Mesothelial cell of epicardium (in vitro differentiated cells): ENCODE results near the gene HSH2D. TPM values are rescaled to one million over a fixed set of nuclear protein-coding genes. Genes with fewer than 3 reads are reported as not detected.

Experiments used
- DNase-seq, 2 experiments: peaks; one replicate each; pipeline ENCODE4 v3.0.0; 2021; ENCODE audit warnings: low spot score in 2 of 2; ENCODE audit not compliant: unreplicated experiment in 2 of 2
- H3K27ac Mint-ChIP-seq: 2 replicates; pipeline ENCODE4 v1.8.0; 2021; ENCODE audit warnings: mixed read lengths
- H3K27me3 Mint-ChIP-seq: 2 replicates; pipeline ENCODE4 v1.8.0; 2021; ENCODE audit warnings: low read depth, mixed read lengths
- H3K36me3 Mint-ChIP-seq: 2 replicates; pipeline ENCODE4 v1.8.0; 2021; ENCODE audit warnings: mixed read lengths
- H3K4me1 Mint-ChIP-seq: 2 replicates; pipeline ENCODE4 v1.8.0; 2021; ENCODE audit warnings: mixed read lengths
- H3K4me3 Mint-ChIP-seq: 2 replicates; pipeline ENCODE4 v1.8.0; 2021; ENCODE audit warnings: mild to moderate bottlenecking, moderate library complexity, mixed read lengths
- H3K9me3 Mint-ChIP-seq: 2 replicates; pipeline ENCODE4 v1.8.0; 2021; ENCODE audit warnings: mixed read lengths
- total RNA-seq: library from RNA; stranded (reverse); gene quantifications from 3 replicates; pipeline ENCODE4 v1.2.1, GENCODE V29; 2021
- TF ChIP-seq, protein P1 (sequence below): fragments of 200-600 bp; sonication (generic); IDR thresholded peaks from one replicate; pipeline ENCODE4 v1.5.0; 2021; ENCODE audit warnings: antibody characterized with exemption; ENCODE audit not compliant: unreplicated experiment

HSH2D gene, protein sequence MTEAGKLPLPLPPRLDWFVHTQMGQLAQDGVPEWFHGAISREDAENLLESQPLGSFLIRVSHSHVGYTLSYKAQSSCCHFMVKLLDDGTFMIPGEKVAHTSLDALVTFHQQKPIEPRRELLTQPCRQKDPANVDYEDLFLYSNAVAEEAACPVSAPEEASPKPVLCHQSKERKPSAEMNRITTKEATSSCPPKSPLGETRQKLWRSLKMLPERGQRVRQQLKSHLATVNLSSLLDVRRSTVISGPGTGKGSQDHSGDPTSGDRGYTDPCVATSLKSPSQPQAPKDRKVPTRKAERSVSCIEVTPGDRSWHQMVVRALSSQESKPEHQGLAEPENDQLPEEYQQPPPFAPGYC
- total RNA-seq = 0.27 to 0.38 TPM (median 0.32 TPM) in 3 replicates

DNA sequence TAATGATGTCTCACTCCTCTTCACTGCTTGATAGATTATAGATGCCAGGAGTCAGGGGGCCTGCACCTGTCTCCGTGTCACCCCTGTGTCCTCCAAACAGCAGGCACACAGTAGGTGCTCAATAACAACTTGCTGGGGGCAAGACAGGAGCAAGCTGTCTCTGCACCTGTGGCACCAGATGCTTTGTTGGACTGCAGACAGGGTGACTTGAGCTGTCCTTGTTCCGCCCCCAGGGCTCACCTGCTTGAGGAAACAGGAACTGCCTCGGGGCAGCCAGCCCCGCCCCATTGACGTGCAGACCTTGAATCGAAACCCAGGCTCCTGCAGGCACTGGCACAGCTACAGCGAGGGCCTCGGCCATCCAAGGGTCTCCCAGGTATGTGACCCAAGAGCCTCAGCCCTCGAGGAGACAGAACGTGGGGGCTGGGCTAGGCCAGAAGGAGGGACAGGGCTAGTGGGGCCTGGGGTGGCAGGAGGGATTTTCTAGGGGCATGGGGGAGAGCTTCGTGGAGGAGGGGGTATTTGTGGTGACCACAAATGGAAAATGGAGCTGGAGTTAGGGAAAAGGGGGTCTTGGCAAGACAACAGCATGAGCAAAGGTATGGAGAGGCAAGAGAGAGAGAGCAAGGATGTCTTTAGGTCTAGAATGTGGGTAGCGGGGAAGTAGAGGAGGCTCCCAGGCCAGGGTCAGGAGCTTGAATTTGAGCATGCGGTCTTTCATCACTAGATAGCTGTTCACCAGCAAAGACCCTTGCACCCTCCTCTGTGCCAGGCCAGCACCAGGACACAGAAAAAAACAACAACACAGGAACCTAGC, at the start of gene HSH2D:
Gene HSH2D (plus strand): TSS at position 287 of the 817 bp plus-strand sequence. CDS start 5,066 bp downstream, outside the sequence.
- Mint-ChIP-seq H3K36me3 (no peaks in the 10 kb centered on the region), H3K4me1 (no peaks in the 10 kb centered on the region), H3K4me3 (no peak within 1 kb of the TSS), H3K27ac (no peak within 1 kb of the TSS), H3K9me3 (no peaks in the 10 kb centered on the region), H3K27me3 (peaks cover 2% of the 10 kb centered on the region)
- no peak for DNase-seq
- TF ChIP-seq, protein P1, sequence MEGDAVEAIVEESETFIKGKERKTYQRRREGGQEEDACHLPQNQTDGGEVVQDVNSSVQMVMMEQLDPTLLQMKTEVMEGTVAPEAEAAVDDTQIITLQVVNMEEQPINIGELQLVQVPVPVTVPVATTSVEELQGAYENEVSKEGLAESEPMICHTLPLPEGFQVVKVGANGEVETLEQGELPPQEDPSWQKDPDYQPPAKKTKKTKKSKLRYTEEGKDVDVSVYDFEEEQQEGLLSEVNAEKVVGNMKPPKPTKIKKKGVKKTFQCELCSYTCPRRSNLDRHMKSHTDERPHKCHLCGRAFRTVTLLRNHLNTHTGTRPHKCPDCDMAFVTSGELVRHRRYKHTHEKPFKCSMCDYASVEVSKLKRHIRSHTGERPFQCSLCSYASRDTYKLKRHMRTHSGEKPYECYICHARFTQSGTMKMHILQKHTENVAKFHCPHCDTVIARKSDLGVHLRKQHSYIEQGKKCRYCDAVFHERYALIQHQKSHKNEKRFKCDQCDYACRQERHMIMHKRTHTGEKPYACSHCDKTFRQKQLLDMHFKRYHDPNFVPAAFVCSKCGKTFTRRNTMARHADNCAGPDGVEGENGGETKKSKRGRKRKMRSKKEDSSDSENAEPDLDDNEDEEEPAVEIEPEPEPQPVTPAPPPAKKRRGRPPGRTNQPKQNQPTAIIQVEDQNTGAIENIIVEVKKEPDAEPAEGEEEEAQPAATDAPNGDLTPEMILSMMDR = no peak

DNA sequence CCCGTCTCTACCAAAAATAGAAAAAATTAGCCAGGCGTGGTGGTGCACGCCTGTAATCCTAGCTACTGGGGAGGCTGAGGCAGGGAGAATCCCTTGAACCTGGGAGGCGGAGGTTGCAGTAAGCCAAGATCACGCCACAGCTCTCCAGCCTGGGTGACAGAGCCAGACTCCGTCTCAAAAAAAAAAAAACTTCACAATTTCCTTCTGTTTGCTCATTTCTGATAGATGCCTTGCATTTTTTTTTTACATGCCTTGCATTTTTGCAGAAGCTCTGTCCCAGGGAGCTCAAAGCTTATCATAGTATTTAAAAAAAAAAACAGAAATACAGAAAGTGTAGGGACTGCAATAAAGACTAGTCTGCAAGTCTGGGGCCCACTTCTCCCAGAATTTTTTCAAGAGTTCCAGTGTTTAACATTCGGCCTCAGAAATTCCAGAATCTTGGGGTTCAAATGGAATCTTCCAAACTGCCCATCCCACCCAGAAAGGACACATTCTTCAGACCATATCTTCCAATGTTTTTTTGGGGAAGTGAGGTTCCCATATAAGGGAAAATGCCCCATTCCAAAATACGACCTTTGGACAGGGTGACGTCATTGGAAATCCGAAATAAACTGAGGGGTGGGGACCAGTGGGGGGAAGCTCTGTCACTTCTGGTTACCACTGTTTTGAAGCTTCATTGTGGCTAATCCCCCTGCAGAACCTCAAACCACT, 49.0 kb upstream of the HSH2D start:
- no peaks in the 10 kb centered on the region for H3K27me3 Mint-ChIP-seq

DNA sequence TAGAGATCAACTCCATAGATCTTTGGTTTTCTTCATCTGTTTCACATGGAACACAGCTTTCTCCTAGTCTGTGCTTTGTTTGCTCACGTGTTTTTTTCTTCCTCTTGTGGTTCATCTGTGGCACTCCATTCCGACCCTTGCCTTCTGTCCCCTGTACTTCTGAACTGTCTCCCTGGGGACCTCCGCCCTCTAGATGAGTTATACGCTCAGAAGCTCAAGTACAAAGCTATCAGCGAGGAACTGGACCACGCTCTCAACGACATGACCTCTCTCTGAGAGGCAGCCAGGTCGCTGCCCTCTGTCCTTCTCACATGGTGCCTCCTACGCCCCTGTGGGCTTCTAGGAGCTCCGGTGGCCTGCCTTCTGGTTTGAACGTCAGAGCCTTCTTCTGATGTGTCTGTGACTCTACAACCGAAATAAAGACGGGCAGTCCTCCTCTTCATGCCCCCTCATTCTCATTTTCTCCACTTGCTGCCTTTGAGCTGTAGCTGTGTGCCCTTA, 48.4 kb upstream of the HSH2D start:
- no peaks in the 10 kb centered on the region for H3K9me3 Mint-ChIP-seq
- peak overlapping the region; percentile 85 for H3K27ac Mint-ChIP-seq
- H3K4me1 Mint-ChIP-seq = peaks cover 34% of the 10 kb centered on the region
- no peak overlapping the region for H3K4me3 Mint-ChIP-seq
- no peak for DNase-seq
- TF ChIP-seq, protein P1 = no peak
- peaks cover 63% of the 10 kb centered on the region for H3K36me3 Mint-ChIP-seq
- no peaks in the 10 kb centered on the region for H3K27me3 Mint-ChIP-seq

More for the DNA sequence above, 49.0 kb upstream of the HSH2D start:
- H3K9me3 Mint-ChIP-seq = no peaks in the 10 kb centered on the region
- H3K4me3 Mint-ChIP-seq = no peak overlapping the region
- H3K36me3 Mint-ChIP-seq = peaks cover 60% of the 10 kb centered on the region
- peaks cover 37% of the 10 kb centered on the region for H3K4me1 Mint-ChIP-seq
- H3K27ac Mint-ChIP-seq = peak overlapping the region; percentile 85
- TF ChIP-seq, protein P1 = no peak
- no peak for DNase-seq

DNA sequence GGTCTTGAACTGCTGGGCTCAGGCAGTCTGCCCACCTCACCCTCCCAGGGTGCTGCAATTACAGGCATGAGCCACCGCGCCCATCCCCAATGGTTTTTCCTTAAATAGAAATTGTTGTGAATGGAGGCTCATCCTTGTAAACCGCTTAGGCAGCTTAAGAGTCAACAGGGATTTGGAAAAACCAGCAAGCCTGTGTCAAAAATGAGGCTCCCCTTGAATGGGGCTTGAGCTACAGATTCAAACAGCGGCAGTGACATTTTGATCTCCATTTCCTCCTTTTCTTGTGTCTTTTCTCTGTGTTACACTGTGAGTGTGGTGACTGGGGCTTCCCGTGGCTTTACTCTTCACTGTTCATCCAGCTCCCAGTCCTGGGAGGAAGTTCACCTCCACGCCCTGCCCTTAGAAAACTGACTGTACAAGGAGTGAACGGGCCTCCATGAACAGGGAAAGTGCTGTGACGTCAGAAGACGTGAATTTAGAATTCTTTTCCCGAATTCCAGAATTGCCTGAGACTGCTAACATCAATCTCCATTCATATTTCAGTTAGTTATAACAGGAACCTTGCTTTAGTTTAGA, 47.1 kb upstream of the HSH2D start:
- Mint-ChIP-seq H3K4me3 (no peak overlapping the region), H3K9me3 (no peaks in the 10 kb centered on the region), H3K36me3 (peaks cover 61% of the 10 kb centered on the region), H3K4me1 (peaks cover 35% of the 10 kb centered on the region), H3K27me3 (no peaks in the 10 kb centered on the region), H3K27ac (peak overlapping the region; percentile 95)
- no peak for DNase-seq
- TF ChIP-seq, protein P1 = no peak

DNA sequence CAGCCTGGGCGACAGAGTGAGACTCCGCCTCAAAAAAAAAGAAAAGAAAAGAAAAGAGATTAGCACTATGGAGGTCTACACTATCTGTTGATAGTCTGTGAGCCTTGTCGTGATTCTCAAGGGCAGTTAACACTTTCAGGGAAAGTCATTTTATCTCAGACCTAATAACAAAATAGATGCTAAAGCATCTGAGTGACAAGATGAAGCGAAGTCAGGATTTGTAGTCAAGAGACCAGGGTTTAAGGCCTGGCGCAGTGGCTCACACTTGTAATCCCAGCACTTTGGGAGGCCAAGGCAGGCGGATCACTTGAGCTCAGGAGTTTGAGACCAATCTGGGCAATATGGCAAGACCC, 45.1 kb upstream of the HSH2D start:
- Mint-ChIP-seq H3K27me3 (no peaks in the 10 kb centered on the region), H3K9me3 (no peaks in the 10 kb centered on the region), H3K4me3 (no peak overlapping the region), H3K36me3 (peaks cover 54% of the 10 kb centered on the region), H3K27ac (peak overlapping the region; percentile 83), H3K4me1 (peaks cover 35% of the 10 kb centered on the region)
- TF ChIP-seq, protein P1 = no peak
- no peak for DNase-seq
